ENCODE data around the gene SHC3. TPM values are rescaled to one million over a fixed set of nuclear protein-coding genes. Genes with fewer than 3 reads are reported as not detected.

SHC3 gene
- total RNA-seq, 2 donors from 2014 or later = 1.0 to 1.7 TPM

GRCh38 chr9:89025553-89025952 lies 153.1 kb downstream of the SHC3 start:
- H3K4me3 ChIP-seq = no peak overlapping the region
- no peak for TF ChIP-seq CTCF (IDR thresholded peaks at IDR 0.05)
- H3K9me3 ChIP-seq = peaks cover 0 to 18% of the 10 kb centered on the region in 2 donors
- no peaks in the 10 kb centered on the region for H3K36me3 ChIP-seq
- no peak overlapping the region for H3K27ac ChIP-seq
- H3K27me3 ChIP-seq = no peaks in the 10 kb centered on the region
- no peak for DNase-seq (ENCODE audit: low spot score)
- H3K4me1 ChIP-seq = peaks cover 0 to 27% of the 10 kb centered on the region in 2 donors

- no peak for DNase-seq (ENCODE audit: low spot score)
- Histone ChIP-seq H3K27me3 (no peaks in the 10 kb centered on the region), H3K4me3 (no peak overlapping the region), H3K36me3 (no peaks in the 10 kb centered on the region), H3K9me3 (peaks cover 0 to 9% of the 10 kb centered on the region in 2 donors), H3K27ac (no peak overlapping the region), H3K4me1 (peaks cover 0 to 27% of the 10 kb centered on the region in 2 donors)
- TF ChIP-seq CTCF (IDR thresholded peaks at IDR 0.05) = no peak
These were observed 153.9 kb downstream of the SHC3 start for GRCh38 chr9:89024727-89025126.

GRCh38 chr9:89023740-89024139 lies 154.9 kb downstream of the SHC3 start:
- Histone ChIP-seq H3K36me3 (no peaks in the 10 kb centered on the region), H3K4me1 (peaks cover 0 to 27% of the 10 kb centered on the region in 2 donors), H3K9me3 (no peaks in the 10 kb centered on the region), H3K27me3 (no peaks in the 10 kb centered on the region), H3K4me3 (no peak overlapping the region), H3K27ac (peak overlapping the region; percentile 64 to 71)
- DNase-seq (ENCODE audit: low spot score) = no peak
- TF ChIP-seq CTCF (IDR thresholded peaks at IDR 0.05) = no peak

GRCh38 chr9:89022902-89023301 lies 155.7 kb downstream of the SHC3 start:
- Histone ChIP-seq H3K27ac (peak overlapping the region; percentile 64 to 71), H3K27me3 (no peaks in the 10 kb centered on the region), H3K4me3 (no peak overlapping the region), H3K36me3 (no peaks in the 10 kb centered on the region), H3K9me3 (no peaks in the 10 kb centered on the region), H3K4me1 (peaks cover 0 to 27% of the 10 kb centered on the region in 2 donors)
- no peak for TF ChIP-seq CTCF (IDR thresholded peaks at IDR 0.05)
- peak; percentile 84 for DNase-seq (ENCODE audit: low spot score)

GRCh38 chr9:89022001-89022759 lies 156.4 kb downstream of the SHC3 start:
- DNase-seq (ENCODE audit: low spot score) = no peak
- TF ChIP-seq CTCF (IDR thresholded peaks at IDR 0.05) = no peak
- H3K27me3 ChIP-seq = no peaks in the 10 kb centered on the region
- peak overlapping the region; percentile 64 to 71 for H3K27ac ChIP-seq
- no peak overlapping the region for H3K4me3 ChIP-seq
- no peaks in the 10 kb centered on the region for H3K36me3 ChIP-seq
- H3K4me1 ChIP-seq = peaks cover 0 to 27% of the 10 kb centered on the region in 2 donors
- no peaks in the 10 kb centered on the region for H3K9me3 ChIP-seq

Measured in right atrium auricular region (tissue), 2 donors.